ENCODE measurements around the gene ZNF780A. TPM values are rescaled to one million over a fixed set of nuclear protein-coding genes. Genes with fewer than 3 reads are reported as not detected.
"Not testable (repeated sequence)": the region's sequence is repeated elsewhere in the genome, so short reads cannot be mapped to it uniquely, and the experiment has no call there.

The ZNF780A gene
- total and polyA plus RNA-seq, 2 donors (not counting 1 experiment from before 2014, with no cell fraction given): 14.7 to 17.3 TPM

- Histone ChIP-seq H3K36me3 (ENCODE audit: control insufficient read depth, insufficient read depth, low read length) (no peaks in the 10 kb centered on the region), H3K27me3 (ENCODE audit: control insufficient read depth, insufficient read depth, low read length) (no peaks in the 10 kb centered on the region), H3K79me2 (ENCODE audit: control insufficient read depth, insufficient read depth, low read length) (no peaks in the 10 kb centered on the region), H3K4me3 (replicated peaks in 1 of 4; ENCODE audit: control extremely low read depth in 1 of 4, insufficient read depth in 1 of 4, low read depth in 3 of 4, low read length in 4 of 4) (no peak overlapping the region), H2AFZ (ENCODE audit: low read length) (no peak overlapping the region), H3K27ac (ENCODE audit: insufficient read depth, low read length) (no peak overlapping the region), H3K4me2 (ENCODE audit: extremely low read depth, insufficient read depth, low read length) (no peak overlapping the region), H3K9ac (ENCODE audit: insufficient read depth, low read length) (no peak overlapping the region), H3K4me1 (ENCODE audit: control insufficient read depth, extremely low read depth, insufficient read depth, low read length) (no peaks in the 10 kb centered on the region), H3K9me3 (ENCODE audit: control insufficient read depth, insufficient read depth, low read depth, low read length) (no peaks in the 10 kb centered on the region), H4K20me1 (ENCODE audit: control insufficient read depth, extremely low read depth, insufficient read depth, low read length) (no peaks in the 10 kb centered on the region)
- TF ChIP-seq EZH2 (IDR thresholded peaks at IDR 0.05; ENCODE audit: low read length, missing control alignments): no peak
- no peak for TF ChIP-seq CTCF (conservative IDR thresholded peaks at IDR 0.05 in 1 of 2, IDR thresholded peaks at IDR 0.05 in 1 of 2; ENCODE audit: low read depth in 1 of 2, low read length in 2 of 2)
- no peak for DNase-seq (ENCODE audit: low read depth in 2 of 2)
Measured at GRCh38 chr19:40116075-40116474, 25.3 kb upstream of the ZNF780A start.

- not testable (repeated sequence) for H4K20me1 ChIP-seq (ENCODE audit: control insufficient read depth, extremely low read depth, insufficient read depth, low read length); H3K4me3 ChIP-seq (replicated peaks in 1 of 4; ENCODE audit: control extremely low read depth in 1 of 4, insufficient read depth in 1 of 4, low read depth in 3 of 4, low read length in 4 of 4); H3K9me3 ChIP-seq (ENCODE audit: control insufficient read depth, insufficient read depth, low read depth, low read length); H3K4me1 ChIP-seq (ENCODE audit: control insufficient read depth, extremely low read depth, insufficient read depth, low read length); H3K27ac ChIP-seq (ENCODE audit: insufficient read depth, low read length); H2AFZ ChIP-seq (ENCODE audit: low read length); H3K9ac ChIP-seq (ENCODE audit: insufficient read depth, low read length); H3K79me2 ChIP-seq (ENCODE audit: control insufficient read depth, insufficient read depth, low read length); H3K4me2 ChIP-seq (ENCODE audit: extremely low read depth, insufficient read depth, low read length); DNase-seq (ENCODE audit: low read depth in 2 of 2); H3K36me3 ChIP-seq (ENCODE audit: control insufficient read depth, insufficient read depth, low read length); H3K27me3 ChIP-seq (ENCODE audit: control insufficient read depth, insufficient read depth, low read length)
Measured at GRCh38 chr19:40114119-40114518, 23.4 kb upstream of the ZNF780A start.

GRCh38 chr19:40112271-40112670, 21.5 kb upstream of the ZNF780A start:
- not testable (repeated sequence) for H3K9ac ChIP-seq (ENCODE audit: insufficient read depth, low read length); H3K4me2 ChIP-seq (ENCODE audit: extremely low read depth, insufficient read depth, low read length); H3K79me2 ChIP-seq (ENCODE audit: control insufficient read depth, insufficient read depth, low read length); H3K4me1 ChIP-seq (ENCODE audit: control insufficient read depth, extremely low read depth, insufficient read depth, low read length); H3K9me3 ChIP-seq (ENCODE audit: control insufficient read depth, insufficient read depth, low read depth, low read length); H3K4me3 ChIP-seq (replicated peaks in 1 of 4; ENCODE audit: control extremely low read depth in 1 of 4, insufficient read depth in 1 of 4, low read depth in 3 of 4, low read length in 4 of 4); H3K27me3 ChIP-seq (ENCODE audit: control insufficient read depth, insufficient read depth, low read length); DNase-seq (ENCODE audit: low read depth in 2 of 2); H4K20me1 ChIP-seq (ENCODE audit: control insufficient read depth, extremely low read depth, insufficient read depth, low read length); H3K27ac ChIP-seq (ENCODE audit: insufficient read depth, low read length); H3K36me3 ChIP-seq (ENCODE audit: control insufficient read depth, insufficient read depth, low read length); H2AFZ ChIP-seq (ENCODE audit: low read length)

GRCh38 chr19:40110570-40110969, 19.8 kb upstream of the ZNF780A start:
- no peaks in the 10 kb centered on the region for H3K27me3 ChIP-seq (ENCODE audit: control insufficient read depth, insufficient read depth, low read length)
- no peak for DNase-seq (ENCODE audit: low read depth in 2 of 2)
- H3K9ac ChIP-seq (ENCODE audit: insufficient read depth, low read length): no peak overlapping the region
- H3K36me3 ChIP-seq (ENCODE audit: control insufficient read depth, insufficient read depth, low read length): no peaks in the 10 kb centered on the region
- no peaks in the 10 kb centered on the region for H3K4me1 ChIP-seq (ENCODE audit: control insufficient read depth, extremely low read depth, insufficient read depth, low read length)
- no peaks in the 10 kb centered on the region for H3K9me3 ChIP-seq (ENCODE audit: control insufficient read depth, insufficient read depth, low read depth, low read length)
- H2AFZ ChIP-seq (ENCODE audit: low read length): no peak overlapping the region
- no peaks in the 10 kb centered on the region for H3K79me2 ChIP-seq (ENCODE audit: control insufficient read depth, insufficient read depth, low read length)
- H4K20me1 ChIP-seq (ENCODE audit: control insufficient read depth, extremely low read depth, insufficient read depth, low read length): no peaks in the 10 kb centered on the region
- no peak overlapping the region for H3K4me2 ChIP-seq (ENCODE audit: extremely low read depth, insufficient read depth, low read length)
- H3K4me3 ChIP-seq (replicated peaks in 1 of 4; ENCODE audit: control extremely low read depth in 1 of 4, insufficient read depth in 1 of 4, low read depth in 3 of 4, low read length in 4 of 4): no peak overlapping the region
- no peak for TF ChIP-seq EZH2 (IDR thresholded peaks at IDR 0.05; ENCODE audit: low read length, missing control alignments)
- TF ChIP-seq CTCF (conservative IDR thresholded peaks at IDR 0.05 in 1 of 2, IDR thresholded peaks at IDR 0.05 in 1 of 2; ENCODE audit: low read depth in 1 of 2, low read length in 2 of 2): no peak
- no peak overlapping the region for H3K27ac ChIP-seq (ENCODE audit: insufficient read depth, low read length)
